Neural progenitor cell (in vitro differentiated cells): ENCODE results near the gene CLDN8. TPM values are rescaled to one million over a fixed set of nuclear protein-coding genes. Genes with fewer than 3 reads are reported as not detected.
A peak's percentile ranks its signal among the peaks of the same experiment; 100 is the strongest.

Source experiments
- DNase-seq: peaks from one replicate; pipeline ENCODE4 v3.0.0-alpha.2; 2016; ENCODE audit warnings: low spot score
- H2AFZ ChIP-seq: fragments of 200-600 bp; sonication (generic); replicated peaks from 2 replicates; pipeline ENCODE4 v1.6.1; 2016; ENCODE audit warnings: antibody characterized with exemption
- H3F3A ChIP-seq: fragments of 200-600 bp; sonication (generic); 2 replicates; pipeline ENCODE4 v1.6.1; 2016; ENCODE audit warnings: antibody characterized with exemption, low read depth
- H3K27ac ChIP-seq: fragments of 200-600 bp; sonication (generic); 2 replicates; pipeline ENCODE4 v1.5.1; 2016; ENCODE audit warnings: mild to moderate bottlenecking
- H3K27me3 ChIP-seq: fragments of 200-600 bp; sonication (generic); 2 replicates; pipeline ENCODE4 v1.6.1; 2016; ENCODE audit warnings: mild to moderate bottlenecking, moderate library complexity
- H3K36me3 ChIP-seq: fragments of 200-600 bp; sonication (generic); 2 replicates; pipeline ENCODE4 v1.5.1; 2016
- H3K4me1 ChIP-seq: fragments of 200-600 bp; sonication (generic); 2 replicates; pipeline ENCODE4 v1.6.1; 2016; ENCODE audit warnings: mixed run types
- H3K4me2 ChIP-seq: fragments of 200-600 bp; sonication (generic); 2 replicates; pipeline ENCODE4 v1.6.1; 2016
- H3K4me3 ChIP-seq: fragments of 200-600 bp; sonication (generic); 2 replicates; pipeline ENCODE4 v1.5.1; 2016
- H3K79me2 ChIP-seq: fragments of 200-600 bp; sonication (generic); 2 replicates; pipeline ENCODE4 v1.6.1; 2016; ENCODE audit warnings: low read depth
- H3K9ac ChIP-seq: fragments of 200-600 bp; sonication (generic); 2 replicates; pipeline ENCODE4 v1.6.1; 2016
- H3K9me3 ChIP-seq: fragments of 200-600 bp; sonication (generic); 2 replicates; pipeline ENCODE4 v1.5.1; 2016; ENCODE audit warnings: low read depth
- H4K20me1 ChIP-seq: fragments of 200-600 bp; sonication (generic); 2 replicates; pipeline ENCODE4 v1.6.1; 2016; ENCODE audit warnings: low read depth
- H3K27ac Mint-ChIP-seq: 3 replicates; pipeline ENCODE4 v1.8.0; 2021; ENCODE audit warnings: mixed read lengths
- H3K27me3 Mint-ChIP-seq: 2 replicates; pipeline ENCODE4 v1.8.0; 2022; ENCODE audit warnings: low read depth, mild to moderate bottlenecking, inconsistent platforms, moderate library complexity, mixed read lengths; ENCODE audit not compliant: insufficient read depth
- H3K36me3 Mint-ChIP-seq: 3 replicates; pipeline ENCODE4 v1.8.0; 2021; ENCODE audit warnings: mixed read lengths
- H3K4me1 Mint-ChIP-seq: 3 replicates; pipeline ENCODE4 v1.8.0; 2021; ENCODE audit warnings: mixed read lengths
- H3K4me3 Mint-ChIP-seq: 3 replicates; pipeline ENCODE4 v1.8.0; 2021; ENCODE audit warnings: mild to moderate bottlenecking, moderate library complexity, mixed read lengths
- H3K9me3 Mint-ChIP-seq: 3 replicates; pipeline ENCODE4 v1.8.0; 2020; ENCODE audit warnings: mixed read lengths
- EZH2 ChIP-seq: fragments of 200-600 bp; sonication (generic); IDR thresholded peaks from 2 replicates; pipeline ENCODE4 v1.6.1; 2017; ENCODE audit warnings: antibody characterized with exemption, mild to moderate bottlenecking, moderate library complexity
- EZH2phosphoT487 ChIP-seq: fragments of 200-600 bp; sonication (generic); IDR thresholded peaks from 2 replicates; pipeline ENCODE4 v1.6.1; 2017; ENCODE audit warnings: antibody characterized with exemption
- total RNA-seq: library from RNA; depleted of rRNA; stranded (reverse); fragments of >200 nt; gene quantifications from 2 replicates; pipeline ENCODE4 v1.2.3, GENCODE V29; 2015; ENCODE audit warnings: low replicate concordance
- TF ChIP-seq, protein P1 (sequence below): fragments of 200-600 bp; sonication (generic); IDR thresholded peaks from 2 replicates; pipeline ENCODE4 v1.5.1; 2017; ENCODE audit warnings: antibody characterized with exemption, mild to moderate bottlenecking

CLDN8 gene
- total RNA-seq, 1 donor from 2014 or later = not detected

DNA sequence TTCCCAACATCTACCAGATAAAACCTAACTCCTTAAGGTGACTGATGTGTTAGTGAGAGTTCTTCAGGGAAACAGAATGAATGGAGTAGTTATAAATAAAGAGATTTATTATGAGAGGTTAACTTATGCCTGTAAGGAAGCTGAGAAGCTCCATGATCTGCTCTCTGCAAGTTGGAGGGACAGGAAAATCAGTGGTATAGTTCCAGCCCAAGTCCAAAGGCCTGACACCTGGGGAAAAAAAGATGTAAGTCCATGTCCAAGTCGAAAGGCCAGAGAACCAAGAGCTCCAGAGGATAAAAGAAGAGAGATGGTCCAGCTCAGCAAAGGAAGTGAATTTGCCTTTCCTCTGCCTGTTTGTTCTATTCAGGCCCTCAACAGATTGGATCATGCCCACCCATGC lies 39.8 kb upstream of the CLDN8 start:
- H3K27me3 ChIP-seq = no peaks in the 10 kb centered on the region

DNA sequence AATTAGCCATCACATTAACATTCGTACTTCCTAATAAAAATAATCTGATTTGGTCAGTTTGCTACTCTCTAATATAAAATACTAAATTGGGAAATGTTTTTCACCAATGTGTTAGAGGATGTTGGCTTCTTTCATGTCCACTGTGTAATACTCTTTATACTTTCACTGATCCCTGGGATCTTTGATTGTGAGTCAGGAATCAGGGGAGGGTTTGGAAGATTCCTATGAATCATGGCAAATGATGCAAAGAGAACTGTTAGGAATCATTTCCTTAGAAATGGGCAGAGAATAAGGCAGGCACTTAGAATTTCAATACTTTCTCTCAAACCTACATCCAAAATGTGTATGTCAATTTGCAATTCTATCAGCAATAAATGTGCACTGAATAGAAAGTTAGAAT lies 35.9 kb upstream of the CLDN8 start:
- Histone ChIP-seq H3F3A (no peaks in the 10 kb centered on the region), H3K79me2 (no peaks in the 10 kb centered on the region), H3K9ac (no peak overlapping the region), H3K27ac (no peak overlapping the region), H3K4me1 (no peaks in the 10 kb centered on the region), H2AFZ (no peak overlapping the region), H3K36me3 (no peaks in the 10 kb centered on the region), H3K27me3 (no peaks in the 10 kb centered on the region), H3K9me3 (no peaks in the 10 kb centered on the region), H4K20me1 (no peaks in the 10 kb centered on the region), H3K4me3 (no peak overlapping the region), H3K4me2 (no peak overlapping the region)
- Mint-ChIP-seq H3K27me3 (peaks cover 2% of the 10 kb centered on the region), H3K27ac (no peak overlapping the region), H3K4me1 (peaks cover 5% of the 10 kb centered on the region), H3K36me3 (no peaks in the 10 kb centered on the region), H3K4me3 (no peak overlapping the region), H3K9me3 (peaks cover 6% of the 10 kb centered on the region)
- TF ChIP-seq, protein P1, sequence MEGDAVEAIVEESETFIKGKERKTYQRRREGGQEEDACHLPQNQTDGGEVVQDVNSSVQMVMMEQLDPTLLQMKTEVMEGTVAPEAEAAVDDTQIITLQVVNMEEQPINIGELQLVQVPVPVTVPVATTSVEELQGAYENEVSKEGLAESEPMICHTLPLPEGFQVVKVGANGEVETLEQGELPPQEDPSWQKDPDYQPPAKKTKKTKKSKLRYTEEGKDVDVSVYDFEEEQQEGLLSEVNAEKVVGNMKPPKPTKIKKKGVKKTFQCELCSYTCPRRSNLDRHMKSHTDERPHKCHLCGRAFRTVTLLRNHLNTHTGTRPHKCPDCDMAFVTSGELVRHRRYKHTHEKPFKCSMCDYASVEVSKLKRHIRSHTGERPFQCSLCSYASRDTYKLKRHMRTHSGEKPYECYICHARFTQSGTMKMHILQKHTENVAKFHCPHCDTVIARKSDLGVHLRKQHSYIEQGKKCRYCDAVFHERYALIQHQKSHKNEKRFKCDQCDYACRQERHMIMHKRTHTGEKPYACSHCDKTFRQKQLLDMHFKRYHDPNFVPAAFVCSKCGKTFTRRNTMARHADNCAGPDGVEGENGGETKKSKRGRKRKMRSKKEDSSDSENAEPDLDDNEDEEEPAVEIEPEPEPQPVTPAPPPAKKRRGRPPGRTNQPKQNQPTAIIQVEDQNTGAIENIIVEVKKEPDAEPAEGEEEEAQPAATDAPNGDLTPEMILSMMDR = no peak
- TF ChIP-seq EZH2phosphoT487 = no peak
- no peak for TF ChIP-seq EZH2
- DNase-seq = no peak

More for the DNA sequence above, 39.8 kb upstream of the CLDN8 start:
- no peaks in the 10 kb centered on the region for H4K20me1 ChIP-seq
- no peaks in the 10 kb centered on the region for H3K36me3 ChIP-seq
- H3K27ac Mint-ChIP-seq = no peak overlapping the region
- no peaks in the 10 kb centered on the region for H3K4me1 ChIP-seq
- H3K27ac ChIP-seq = no peak overlapping the region
- no peak overlapping the region for H3K9ac ChIP-seq
- H3K36me3 Mint-ChIP-seq = no peaks in the 10 kb centered on the region
- no peaks in the 10 kb centered on the region for H3K4me1 Mint-ChIP-seq
- H3K4me3 ChIP-seq = no peak overlapping the region
- H3K9me3 Mint-ChIP-seq = no peaks in the 10 kb centered on the region
- TF ChIP-seq, protein P1 = no peak
- TF ChIP-seq EZH2phosphoT487 (no peak), EZH2 (no peak)
- H2AFZ ChIP-seq = no peak overlapping the region
- no peaks in the 10 kb centered on the region for H3K9me3 ChIP-seq
- no peaks in the 10 kb centered on the region for H3K79me2 ChIP-seq
- no peak for DNase-seq
- H3F3A ChIP-seq = no peaks in the 10 kb centered on the region
- H3K27me3 Mint-ChIP-seq = peaks cover 2% of the 10 kb centered on the region
- no peak overlapping the region for H3K4me3 Mint-ChIP-seq
- H3K4me2 ChIP-seq = no peak overlapping the region

DNA sequence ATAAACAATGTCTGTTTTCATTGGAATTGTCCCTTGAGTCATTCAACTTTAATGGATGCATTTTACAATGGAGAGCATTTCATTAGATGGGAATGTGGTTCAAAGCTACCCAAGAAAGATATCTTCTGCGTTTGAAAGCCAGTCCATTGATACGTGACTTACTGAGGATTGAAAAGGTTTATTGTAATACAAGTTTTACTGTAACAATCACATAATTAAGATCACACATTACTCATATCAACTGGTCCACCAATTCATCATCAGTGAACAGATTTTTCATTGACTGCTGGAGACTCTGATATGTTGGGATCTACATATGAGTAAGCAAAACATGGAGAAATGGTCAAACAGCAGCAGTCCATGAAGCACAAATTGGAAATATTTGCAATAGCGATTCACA lies 34.0 kb upstream of the CLDN8 start:
- H3K9me3 Mint-ChIP-seq = peaks cover 6% of the 10 kb centered on the region
- H3K27me3 Mint-ChIP-seq = no peaks in the 10 kb centered on the region
- no peaks in the 10 kb centered on the region for H3K9me3 ChIP-seq
- no peaks in the 10 kb centered on the region for H4K20me1 ChIP-seq
- peaks cover 5% of the 10 kb centered on the region for H3K4me1 Mint-ChIP-seq
- no peak overlapping the region for H3K27ac ChIP-seq
- TF ChIP-seq EZH2phosphoT487 (no peak), EZH2 (no peak)
- no peak overlapping the region for H3K27ac Mint-ChIP-seq
- H3K9ac ChIP-seq = no peak overlapping the region
- H3K4me3 ChIP-seq = no peak overlapping the region
- no peak overlapping the region for H3K4me3 Mint-ChIP-seq
- DNase-seq = no peak
- H3K4me2 ChIP-seq = no peak overlapping the region
- H3F3A ChIP-seq = no peaks in the 10 kb centered on the region
- H3K36me3 ChIP-seq = no peaks in the 10 kb centered on the region
- no peaks in the 10 kb centered on the region for H3K79me2 ChIP-seq
- H3K4me1 ChIP-seq = no peaks in the 10 kb centered on the region
- no peaks in the 10 kb centered on the region for H3K36me3 Mint-ChIP-seq
- no peak overlapping the region for H2AFZ ChIP-seq
- H3K27me3 ChIP-seq = no peaks in the 10 kb centered on the region

DNA sequence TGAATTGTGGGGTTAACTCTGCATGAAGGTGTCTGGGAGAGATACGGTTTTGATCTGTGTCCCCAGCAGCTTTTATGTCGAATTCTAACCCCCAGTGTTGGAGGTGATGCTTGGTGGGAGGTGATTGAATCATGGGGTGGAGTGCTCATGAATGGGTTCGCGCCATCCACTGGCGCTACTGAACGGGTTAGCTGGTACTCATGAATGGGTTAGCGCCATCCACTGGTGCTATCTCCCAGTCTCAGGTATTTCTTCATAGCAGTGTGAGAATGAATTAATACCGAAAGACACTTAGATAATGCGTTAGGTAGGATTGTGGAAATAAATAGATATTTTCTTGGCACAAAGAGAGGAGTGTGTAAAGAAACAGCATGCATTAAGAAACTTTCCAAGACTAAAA lies 32.9 kb upstream of the CLDN8 start:
- Histone ChIP-seq H3K4me2 (no peak overlapping the region), H3F3A (no peaks in the 10 kb centered on the region), H3K4me3 (no peak overlapping the region), H2AFZ (no peak overlapping the region), H3K9me3 (no peaks in the 10 kb centered on the region), H3K36me3 (no peaks in the 10 kb centered on the region), H3K27ac (no peak overlapping the region), H3K79me2 (no peaks in the 10 kb centered on the region), H3K4me1 (no peaks in the 10 kb centered on the region), H4K20me1 (no peaks in the 10 kb centered on the region), H3K9ac (no peak overlapping the region), H3K27me3 (no peaks in the 10 kb centered on the region)
- H3K27me3 Mint-ChIP-seq = no peaks in the 10 kb centered on the region
- no peak for TF ChIP-seq EZH2phosphoT487
- TF ChIP-seq, protein P1 = peak; percentile 19
- no peak overlapping the region for H3K27ac Mint-ChIP-seq
- H3K9me3 Mint-ChIP-seq = peaks cover 6% of the 10 kb centered on the region
- no peak overlapping the region for H3K4me3 Mint-ChIP-seq
- DNase-seq = no peak
- peaks cover 12% of the 10 kb centered on the region for H3K4me1 Mint-ChIP-seq
- H3K36me3 Mint-ChIP-seq = no peaks in the 10 kb centered on the region
